Endometrial microvascular endothelial cells (primary cell): ENCODE data around the gene CLCNKB. TPM values are rescaled to one million over a fixed set of nuclear protein-coding genes. Genes with fewer than 3 reads are reported as not detected.
"Not testable (repeated sequence)": the region's sequence is repeated elsewhere in the genome, so short reads cannot be mapped to it uniquely, and the experiment has no call there.

ENCODE experiments used
- in situ Hi-C: cut with HindIII; loops from 2 replicates; pipeline ENCODE4 v1.10.0; 2017; ENCODE audit warnings: low sequenced_read_pairs, low pct_unique_long_range_greater_than_20kb; ENCODE audit errors: inconsistent ontology term
- total RNA-seq: library from RNA; depleted of rRNA; stranded (reverse); fragments of >200 nt; gene quantifications from one replicate; pipeline ENCODE4 v1.2.3, GENCODE V29; 2015; ENCODE audit errors: inconsistent ontology term

Gene CLCNKB
- total RNA-seq, 1 donor from 2014 or later: 0.93 TPM

- in situ Hi-C loops: no loop called here
These were observed 28.8 kb upstream of the CLCNKB start for GRCh38 chr1:16014509-16015482.

- in situ Hi-C loops: no loop called here
These were observed 28.1 kb upstream of the CLCNKB start for GRCh38 chr1:16015491-16015890.

- in situ Hi-C loops: no loop called here
These were observed 27.4 kb upstream of the CLCNKB start for GRCh38 chr1:16015960-16016901.

DNA sequence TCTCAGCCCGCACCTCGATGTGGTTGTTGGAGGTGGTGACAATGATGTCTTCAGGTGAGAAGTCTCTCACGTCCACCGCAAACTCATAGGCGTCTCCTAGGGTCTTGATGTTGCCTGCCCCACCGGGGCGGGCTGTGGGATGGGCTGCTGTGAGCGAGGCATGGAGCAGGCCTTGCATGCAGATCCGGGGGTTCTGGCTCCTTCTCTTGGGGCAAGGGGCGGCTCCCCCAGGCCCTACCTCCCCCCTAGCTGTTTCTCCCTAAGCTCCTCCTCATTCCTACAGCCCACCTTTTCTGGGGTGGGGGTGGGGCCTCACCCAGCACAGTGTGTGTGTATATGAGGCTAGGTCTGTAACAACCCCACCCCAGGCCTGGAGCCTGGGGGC, 26.5 kb upstream of the CLCNKB start:
- in situ Hi-C loops: no loop called here

DNA sequence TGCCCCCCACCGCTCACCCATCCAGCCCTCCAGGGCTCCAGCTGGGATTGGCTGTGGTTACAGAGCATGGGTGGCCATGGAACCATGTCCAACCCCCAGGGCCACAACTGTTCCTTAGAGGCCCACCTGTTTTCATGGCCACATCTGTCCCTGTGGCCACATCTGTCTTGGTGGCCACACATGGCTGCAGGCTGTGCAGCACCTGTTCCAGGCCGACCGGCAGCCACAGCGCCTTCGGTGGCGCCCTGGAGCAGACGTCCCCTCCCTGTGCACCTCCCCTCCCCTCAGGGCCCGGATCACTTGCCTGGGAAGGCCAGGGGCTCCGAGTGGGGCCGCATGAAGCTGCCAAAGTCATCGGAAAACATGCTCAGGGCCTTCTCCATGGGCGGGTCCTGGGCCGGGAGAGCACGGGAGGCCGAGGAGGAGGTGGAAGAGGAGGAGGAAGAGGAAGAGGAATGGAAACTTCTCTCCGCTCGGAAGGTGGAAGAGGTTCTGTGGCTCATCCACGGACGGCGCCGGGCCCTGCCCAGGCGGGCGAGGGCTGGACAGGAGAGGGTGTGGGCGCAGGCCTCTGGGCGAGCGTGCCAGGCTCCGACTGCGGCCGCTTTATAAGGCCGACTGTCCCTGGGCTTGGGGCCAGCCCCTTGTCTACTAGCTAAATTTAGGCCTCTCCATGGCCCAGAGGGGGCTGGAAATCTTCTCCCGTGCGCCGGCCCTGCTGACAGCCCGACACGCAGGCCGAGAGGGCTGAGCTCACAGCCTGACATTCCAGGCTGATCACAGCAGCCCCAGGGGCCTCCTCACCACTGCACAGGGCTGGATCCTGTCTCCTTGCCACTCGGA, 25.9 kb upstream of the CLCNKB start, which contains the start of gene HSPB7:
HSPB7 (minus strand) TSS at position 583 of the 843 bp plus-strand sequence; CDS start at position 503, 80 bp downstream.
- in situ Hi-C loops: no loop called here

DNA sequence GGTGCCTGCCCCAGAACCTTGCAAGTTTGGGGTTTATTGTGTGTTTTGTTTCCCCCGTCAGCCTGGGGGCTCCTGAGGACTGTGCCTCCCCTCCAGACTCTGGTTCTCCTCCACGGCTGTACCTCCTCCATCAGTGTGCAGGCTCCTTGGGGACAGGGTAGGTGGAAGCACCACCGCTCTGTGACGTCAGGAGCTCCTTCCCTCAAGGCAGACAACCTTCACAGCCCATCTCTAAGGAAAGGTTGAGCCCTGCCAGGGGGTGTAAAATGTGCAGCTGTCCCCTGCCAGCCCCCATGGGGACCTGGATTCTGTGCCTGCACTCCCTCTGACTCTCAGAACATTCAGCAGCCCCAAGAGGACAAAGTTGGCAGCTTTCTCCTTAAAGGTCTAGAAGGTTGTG, 25.3 kb upstream of the CLCNKB start:
- in situ Hi-C loops: no loop called here

DNA sequence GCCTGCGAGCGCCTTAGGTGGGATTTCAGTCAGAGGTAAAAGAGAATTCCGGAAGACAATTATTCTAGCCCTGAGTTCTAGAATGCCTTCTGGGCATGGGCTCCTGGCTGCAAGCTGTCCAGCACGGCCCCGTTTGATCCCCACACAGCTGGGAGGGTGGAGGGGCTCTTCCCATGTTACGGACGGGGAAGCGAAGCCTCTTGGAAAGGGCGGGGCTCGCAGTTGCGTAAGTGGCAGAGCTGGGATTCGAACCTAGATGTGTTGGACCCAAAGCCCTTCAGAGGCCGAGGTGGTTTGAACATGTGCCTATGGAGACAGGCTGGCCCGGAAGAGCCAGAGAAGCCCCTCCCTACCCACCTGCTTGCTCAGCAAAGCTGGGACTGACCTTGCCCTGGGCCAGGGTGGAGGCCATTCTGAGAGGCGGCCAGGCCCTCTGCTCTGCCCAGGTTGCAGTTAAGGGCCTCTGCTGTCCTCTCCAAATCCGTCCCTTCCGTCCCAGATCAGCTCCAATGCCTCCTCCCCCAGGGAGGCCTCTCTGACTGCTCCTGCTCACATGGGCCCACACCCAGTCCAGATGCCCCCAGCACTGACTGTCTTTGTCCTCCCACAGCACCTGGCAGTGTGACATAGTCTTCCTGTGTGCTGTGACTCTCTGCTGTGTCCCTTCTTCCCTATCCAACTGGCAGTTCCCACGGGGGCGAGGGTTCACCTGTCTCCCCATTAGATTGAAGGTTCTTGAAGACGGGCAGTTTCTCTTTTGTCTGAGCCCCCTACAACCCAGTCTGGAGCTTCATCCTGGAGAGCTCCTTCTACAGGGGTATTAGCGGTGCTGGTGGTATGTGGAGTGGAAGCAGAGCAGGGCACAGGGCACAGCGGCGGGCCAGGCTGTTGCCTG, 24.6 kb upstream of the CLCNKB start:
- in situ Hi-C loops: no loop called here

DNA sequence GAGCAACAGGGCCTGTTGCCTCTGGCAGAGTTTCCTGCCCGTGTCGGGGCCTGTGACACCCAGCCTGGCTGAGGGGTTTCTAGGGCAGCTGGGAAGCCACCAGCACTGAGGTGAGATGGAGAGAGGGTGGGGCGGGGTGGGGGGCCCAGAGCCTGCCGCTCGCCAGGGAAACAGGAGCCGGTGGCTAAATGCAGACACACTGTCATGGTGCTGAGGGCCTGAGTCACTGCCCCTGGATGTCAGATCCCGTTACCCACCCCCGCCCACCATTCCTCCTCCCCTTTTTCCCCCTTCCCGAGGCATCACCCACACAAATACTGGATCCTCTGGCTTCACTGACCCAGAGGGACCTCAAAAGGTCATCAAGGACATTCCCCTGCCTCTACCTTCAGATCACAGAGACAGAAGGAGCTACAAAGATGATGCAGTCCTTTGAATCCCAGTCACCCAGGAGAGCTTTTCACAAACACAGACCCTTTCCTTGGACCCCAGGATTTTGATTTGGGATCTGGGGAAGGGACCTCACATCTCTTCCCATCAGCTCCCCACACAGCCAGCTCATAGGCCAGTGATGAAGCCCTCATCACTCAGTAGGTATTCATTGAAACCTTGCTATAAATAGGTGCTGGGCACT, 23.8 kb upstream of the CLCNKB start:
- in situ Hi-C loops: no loop called here

- in situ Hi-C loops: no loop called here
These were observed 23.3 kb upstream of the CLCNKB start for GRCh38 chr1:16020325-16020724.

GRCh38 chr1:16020878-16021277, 22.7 kb upstream of the CLCNKB start:
- in situ Hi-C loops: not testable (repeated sequence)

DNA sequence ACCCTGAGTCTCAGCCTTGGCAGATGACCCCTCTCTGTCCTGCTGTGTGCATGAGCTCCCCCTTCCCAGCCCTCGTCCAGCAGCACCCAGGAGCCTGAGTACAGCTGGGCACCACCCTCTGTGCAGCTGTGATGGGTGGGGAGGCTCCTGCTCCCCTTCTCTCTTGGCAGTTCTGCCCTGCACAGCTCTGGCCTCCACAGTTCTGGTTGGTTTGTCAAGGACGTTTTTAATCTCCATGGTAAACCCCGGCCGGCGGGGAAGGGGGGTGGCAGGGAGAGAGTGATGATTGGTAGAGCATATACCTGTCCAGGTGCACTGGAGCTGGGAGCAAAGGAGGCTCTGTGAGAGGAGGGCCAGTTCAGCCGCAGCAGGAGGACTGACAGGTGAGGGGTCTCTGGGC, 21.9 kb upstream of the CLCNKB start, which contains the start of gene CLCNKA:
CLCNKA (plus strand) TSS at position 356 of the 400 bp plus-strand sequence. CDS start 584 bp downstream, outside the sequence.
- in situ Hi-C loops: no loop called here

GRCh38 chr1:16022393-16022792, 21.2 kb upstream of the CLCNKB start:
- in situ Hi-C loops: no loop called here

DNA sequence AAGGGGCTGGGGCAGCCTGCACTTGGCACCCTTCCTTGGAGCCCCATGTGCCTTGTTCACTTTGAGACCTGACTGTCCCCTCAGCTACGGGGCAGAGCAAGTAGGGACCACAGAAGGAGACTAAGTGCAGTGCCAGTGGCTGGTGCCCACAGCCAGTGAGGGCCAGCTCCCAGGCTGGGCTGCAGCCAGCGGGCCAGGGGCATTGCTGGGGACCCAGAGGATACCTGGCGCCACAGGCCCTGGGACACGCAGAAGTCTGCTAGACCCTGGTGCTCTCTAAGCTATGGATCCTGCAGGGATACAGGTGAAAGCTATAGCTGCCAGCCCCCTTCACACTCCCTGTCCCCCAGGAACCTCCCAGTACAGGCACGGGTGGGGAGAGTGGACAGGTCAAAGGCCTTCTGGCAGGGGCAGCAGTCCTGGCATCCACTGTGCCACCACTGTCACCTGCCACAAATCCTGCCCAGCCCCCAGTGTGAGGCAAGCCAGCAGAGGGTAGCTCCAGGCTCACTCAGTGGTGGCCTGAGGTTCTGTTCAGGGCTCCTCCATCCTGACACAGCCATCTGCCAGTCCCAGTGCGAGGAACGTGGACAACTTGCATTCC, 20.4 kb upstream of the CLCNKB start:
- in situ Hi-C loops: no loop called here

GRCh38 chr1:16026302-16026701, 17.3 kb upstream of the CLCNKB start:
- in situ Hi-C loops: not testable (repeated sequence)

- in situ Hi-C loops: no loop called here
These were observed 16.7 kb upstream of the CLCNKB start for GRCh38 chr1:16026723-16027484.
